RWPE2 (cell line): ENCODE results near the gene DNAJC24.

Experiments
- ATAC-seq: fragments of 200-7000 bp; cut with Tn5 transposase; 3 replicates; pipeline ENCODE4 v1.9.1; 2021; ENCODE audit warnings: low read depth
- DNase-seq: peaks from one replicate; pipeline ENCODE4 v3.0.0-alpha.2; 2020; ENCODE audit warnings: low spot score
- H3K27ac ChIP-seq: fragments of 450-650 bp; 2 replicates; pipeline ENCODE4 v1.5.1; 2017; ENCODE audit warnings: mild to moderate bottlenecking; ENCODE audit not compliant: poor library complexity, severe bottlenecking
- H3K27me3 ChIP-seq: fragments of 250-450 bp; sonication (Bioruptor Pico); 2 replicates; pipeline ENCODE4 v1.5.1; 2021; ENCODE audit warnings: mild to moderate bottlenecking, moderate library complexity; ENCODE audit not compliant: insufficient read depth, poor library complexity, severe bottlenecking
- H3K36me3 ChIP-seq: fragments of 250-450 bp; sonication (Bioruptor Pico); 2 replicates; pipeline ENCODE4 v1.5.1; 2020; ENCODE audit warnings: low read depth, mild to moderate bottlenecking, moderate library complexity
- H3K4me1 ChIP-seq: fragments of 250-450 bp; sonication (Bioruptor Pico); 2 replicates; pipeline ENCODE4 v1.5.1; 2021; ENCODE audit warnings: mild to moderate bottlenecking, moderate library complexity; ENCODE audit not compliant: insufficient read depth, poor library complexity, severe bottlenecking
- H3K4me3 ChIP-seq: fragments of 250-450 bp; sonication (Bioruptor Pico); 2 replicates; pipeline ENCODE4 v1.5.1; 2021; ENCODE audit warnings: mild to moderate bottlenecking, moderate library complexity; ENCODE audit not compliant: severe bottlenecking
- H3K9me3 ChIP-seq: fragments of 250-450 bp; sonication (Bioruptor Pico); 2 replicates; pipeline ENCODE4 v1.5.1; 2021; ENCODE audit warnings: mild to moderate bottlenecking, moderate library complexity; ENCODE audit not compliant: severe bottlenecking
- CTCF ChIP-seq: fragments of 450-650 bp; IDR thresholded peaks from one replicate; pipeline ENCODE4 v1.5.1; 2017; ENCODE audit warnings: mild to moderate bottlenecking, moderate library complexity; ENCODE audit not compliant: poor library complexity, severe bottlenecking

The DNAJC24 gene

GRCh38 chr11:31327417-31327816, 42.2 kb upstream of the DNAJC24 start:
- no peak for ATAC-seq
- H3K9me3 ChIP-seq: no peaks in the 10 kb centered on the region
- TF ChIP-seq CTCF: no peak

GRCh38 chr11:31328697-31329096, 41.0 kb upstream of the DNAJC24 start:
- Histone ChIP-seq H3K4me3 (no peak overlapping the region), H3K27ac (no peak overlapping the region), H3K4me1 (no peaks in the 10 kb centered on the region), H3K9me3 (no peaks in the 10 kb centered on the region), H3K27me3 (no peaks in the 10 kb centered on the region), H3K36me3 (no peaks in the 10 kb centered on the region)
- ATAC-seq (no peak), DNase-seq (no peak)
- no peak for TF ChIP-seq CTCF

More at GRCh38 chr11:31327417-31327816, 42.2 kb upstream of the DNAJC24 start:
- Histone ChIP-seq H3K4me1 (no peaks in the 10 kb centered on the region), H3K27me3 (no peaks in the 10 kb centered on the region), H3K27ac (no peak overlapping the region), H3K4me3 (no peak overlapping the region), H3K36me3 (no peaks in the 10 kb centered on the region)
- DNase-seq: no peak

GRCh38 chr11:31337806-31338205, 31.9 kb upstream of the DNAJC24 start:
- DNase-seq: no peak
- H3K4me1 ChIP-seq: no peaks in the 10 kb centered on the region
- no peak overlapping the region for H3K4me3 ChIP-seq
- ATAC-seq: no peak
- H3K9me3 ChIP-seq: no peaks in the 10 kb centered on the region
- no peak for TF ChIP-seq CTCF
- H3K27me3 ChIP-seq: no peaks in the 10 kb centered on the region
- no peak overlapping the region for H3K27ac ChIP-seq
- H3K36me3 ChIP-seq: no peaks in the 10 kb centered on the region

- Histone ChIP-seq H3K9me3 (no peaks in the 10 kb centered on the region), H3K27me3 (no peaks in the 10 kb centered on the region), H3K4me1 (no peaks in the 10 kb centered on the region), H3K4me3 (no peak overlapping the region), H3K36me3 (no peaks in the 10 kb centered on the region), H3K27ac (no peak overlapping the region)
- ATAC-seq (no peak), DNase-seq (no peak)
- peak; percentile 43 for TF ChIP-seq CTCF
These were observed 28.6 kb upstream of the DNAJC24 start for GRCh38 chr11:31340903-31341572.

DNA sequence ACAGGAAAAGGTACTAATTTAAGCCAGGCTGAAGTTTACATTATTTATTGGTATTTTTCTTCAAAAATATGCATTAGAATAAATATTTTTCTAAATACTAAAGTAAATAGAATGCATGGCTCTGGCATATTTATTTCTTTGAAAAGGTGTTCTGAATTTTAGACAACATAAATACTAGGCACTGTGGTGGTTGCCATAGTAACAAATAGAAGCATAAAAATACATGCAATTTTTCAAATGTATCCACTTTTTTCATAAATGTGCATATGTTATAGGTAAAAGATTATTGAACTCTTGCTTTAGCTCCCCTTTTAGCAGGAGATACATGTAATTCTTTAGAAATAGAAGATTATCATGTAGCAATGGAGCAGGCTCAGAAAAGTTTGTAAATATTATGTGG, 18.5 kb upstream of the DNAJC24 start:
- DNase-seq (no peak), ATAC-seq (no peak)
- H3K27me3 ChIP-seq: no peaks in the 10 kb centered on the region
- H3K27ac ChIP-seq: no peak overlapping the region
- no peaks in the 10 kb centered on the region for H3K4me1 ChIP-seq
- H3K36me3 ChIP-seq: no peaks in the 10 kb centered on the region
- no peak overlapping the region for H3K4me3 ChIP-seq
- no peaks in the 10 kb centered on the region for H3K9me3 ChIP-seq
- TF ChIP-seq CTCF: no peak
